Activated CD4-positive, alpha-beta T cell treated with anti-CD3 and anti-CD28 coated beads for 48 hours (primary cell): ENCODE results near the gene PCBP3.
"Not testable (repeated sequence)": the region's sequence is repeated elsewhere in the genome, so short reads cannot be mapped to it uniquely, and the experiment has no call there.

Experiments used
- DNase-seq: peaks from one replicate; pipeline ENCODE4 v3.0.0-alpha.2; 2020

PCBP3 gene

DNA sequence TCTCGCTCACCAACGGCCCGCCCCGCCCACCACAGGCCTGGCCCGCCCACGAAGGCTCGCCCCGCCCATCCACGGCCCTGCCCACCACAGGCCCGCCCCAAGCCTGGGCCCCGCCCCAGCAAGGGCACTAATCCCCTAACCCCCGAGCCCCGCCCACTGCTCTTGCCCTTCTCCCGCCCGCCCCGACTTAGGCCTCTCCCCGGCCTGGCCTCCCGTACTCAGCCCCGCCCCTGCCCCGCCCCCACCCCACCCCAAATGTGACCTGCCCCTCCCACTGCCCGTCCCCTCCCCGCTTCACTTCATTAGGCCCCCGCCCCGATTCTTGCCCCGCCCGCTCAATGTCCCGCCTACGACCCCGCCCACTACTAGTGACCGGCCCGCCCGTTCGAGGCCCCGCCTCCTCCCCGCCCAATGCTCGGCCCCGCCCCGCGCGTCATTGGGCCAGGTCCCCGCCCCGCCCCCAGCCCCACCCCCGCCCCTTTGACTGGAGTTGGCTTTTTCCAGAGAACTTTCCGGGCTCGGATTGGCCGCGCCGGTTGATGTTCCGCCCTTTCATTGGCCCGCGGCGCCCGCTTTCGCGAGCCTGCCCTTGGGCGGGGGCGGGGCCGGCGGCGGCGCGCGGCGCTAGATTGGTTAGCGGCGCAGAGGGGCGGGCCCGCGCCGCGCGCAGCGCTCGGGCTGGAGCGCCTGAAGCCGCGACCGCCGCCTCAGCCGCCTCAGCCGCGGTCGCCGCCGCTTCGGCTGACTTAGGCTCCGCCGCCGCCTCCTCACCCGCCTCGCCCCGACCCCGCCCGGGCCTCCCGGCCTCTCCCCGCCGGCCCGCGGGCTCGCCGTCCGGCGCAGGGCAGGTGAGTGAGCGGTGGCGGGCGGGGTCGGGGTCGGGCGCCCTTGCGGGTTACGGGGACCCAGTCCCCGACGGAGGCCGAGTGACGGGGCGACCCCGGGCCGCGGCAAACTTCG lies at the start of gene PCBP3:
TSS of gene PCBP3 (plus strand) at position 705 of the 960 bp plus-strand sequence. CDS start 206,361 bp downstream, outside the sequence.
- peak; percentile 98 for DNase-seq

DNA sequence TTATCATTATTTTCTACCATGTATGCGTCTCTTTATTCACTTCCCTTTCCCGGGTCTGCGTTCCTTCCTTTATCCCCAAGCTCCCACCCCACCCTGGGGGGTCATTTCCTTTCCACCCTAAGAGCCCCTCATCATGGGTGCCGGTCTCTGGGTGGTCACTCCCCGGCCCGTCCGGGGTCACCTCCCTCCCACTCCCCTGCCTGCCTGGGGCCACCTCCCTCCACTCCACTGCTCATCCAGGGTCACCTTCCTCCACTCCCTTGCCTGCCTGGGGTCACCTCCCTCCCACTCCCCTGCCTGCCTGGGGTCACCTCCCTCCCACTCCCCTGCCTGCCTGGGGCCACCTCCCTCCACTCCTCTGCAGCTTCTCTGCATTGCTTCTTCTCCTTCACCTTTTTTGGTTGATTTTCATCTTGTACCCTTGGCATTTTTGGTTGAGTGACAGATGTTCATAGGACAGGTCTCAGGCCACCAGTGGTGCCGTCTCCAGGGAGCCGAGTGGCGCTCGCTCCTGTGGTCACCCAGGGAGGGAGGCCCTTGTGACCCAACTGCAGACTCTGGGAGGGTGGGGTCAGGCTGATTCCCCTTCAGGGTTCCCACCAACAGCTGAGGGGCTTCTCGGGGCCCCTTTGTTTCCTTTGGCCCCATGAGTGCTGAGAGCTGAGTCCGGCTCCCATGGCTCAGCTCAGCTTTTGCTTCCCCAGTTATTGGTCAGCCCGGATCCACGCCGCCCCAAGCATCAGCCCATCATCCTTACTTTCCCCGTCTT lies 48.6 kb upstream of the PCBP3 start:
- DNase-seq: no peak

DNA sequence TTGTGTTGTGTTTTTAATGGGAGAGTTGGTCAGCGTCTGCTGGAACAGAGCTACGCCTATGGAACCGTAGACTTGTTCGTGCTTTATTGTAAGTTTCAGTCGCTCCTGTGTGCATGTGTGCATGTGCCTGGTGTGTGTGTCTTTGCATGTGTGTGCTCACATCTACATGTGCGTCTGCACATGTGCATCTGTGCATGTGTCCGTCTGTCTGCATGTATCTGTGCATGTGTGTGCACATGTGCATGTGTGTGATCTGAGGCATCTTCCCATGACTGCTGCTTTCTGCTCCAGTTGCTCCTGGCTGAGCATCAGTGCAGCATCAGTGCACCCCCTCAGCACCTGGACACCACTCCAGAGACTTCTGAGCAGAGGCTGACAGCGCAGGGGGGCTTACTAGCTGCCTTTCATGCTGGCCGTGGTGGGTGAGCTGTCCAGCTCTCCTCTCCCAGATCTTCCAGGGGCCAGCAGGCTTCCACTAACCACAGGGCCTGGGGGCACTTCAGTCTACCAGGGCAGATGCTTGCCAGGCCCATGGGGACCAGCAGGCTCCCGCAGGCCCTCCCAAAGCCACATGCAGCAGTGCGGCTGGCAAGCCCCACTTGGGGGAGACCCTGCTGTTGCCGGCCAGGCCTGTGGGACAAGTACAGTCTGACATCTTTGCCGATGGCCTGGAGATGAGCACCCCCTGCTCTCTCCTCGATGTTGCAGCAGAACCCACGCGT lies 47.8 kb upstream of the PCBP3 start:
- DNase-seq: no peak

- DNase-seq: peak; percentile 90
Measured at GRCh38 chr21:45596704-45597318, 46.7 kb upstream of the PCBP3 start.

DNA sequence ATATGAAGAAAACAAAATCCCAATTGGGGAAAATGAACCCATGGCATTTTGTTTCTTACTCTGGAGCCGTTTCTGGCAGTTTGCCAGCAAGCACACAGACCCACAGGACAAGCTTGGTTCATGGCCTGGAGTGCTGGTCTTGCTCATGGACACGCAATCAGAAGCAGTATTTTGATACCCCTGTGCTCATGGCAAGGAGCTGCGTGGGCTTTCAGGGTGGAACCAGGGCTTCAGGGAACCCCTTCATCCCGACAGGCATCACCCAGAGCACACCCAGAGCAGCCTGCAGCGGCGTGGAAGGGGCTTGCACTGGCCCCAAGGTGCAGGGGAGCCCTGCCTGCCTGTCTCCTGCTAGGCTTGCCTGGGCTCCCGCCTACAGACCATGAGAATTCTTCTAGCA lies 45.4 kb upstream of the PCBP3 start:
- DNase-seq: no peak

DNA sequence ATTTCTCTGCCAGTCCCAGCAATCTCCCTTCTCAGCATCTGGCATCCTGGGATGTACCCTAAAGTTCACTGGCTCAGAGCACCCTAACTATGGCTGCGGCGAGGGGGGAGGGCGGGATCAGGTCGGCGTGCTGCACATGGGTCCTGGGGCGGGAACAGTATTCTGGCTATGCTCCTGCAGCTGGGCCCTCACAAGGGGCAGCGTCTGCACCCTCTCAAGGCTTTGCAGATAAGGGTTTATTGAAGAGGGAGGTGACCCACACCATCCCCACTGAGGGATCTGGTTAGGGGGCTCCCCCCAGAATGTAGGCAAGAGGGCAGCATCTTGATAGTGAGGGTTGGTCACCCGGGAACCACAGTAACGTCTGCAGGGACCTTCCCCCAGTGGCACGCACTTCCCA lies 44.9 kb upstream of the PCBP3 start:
- no peak for DNase-seq

DNA sequence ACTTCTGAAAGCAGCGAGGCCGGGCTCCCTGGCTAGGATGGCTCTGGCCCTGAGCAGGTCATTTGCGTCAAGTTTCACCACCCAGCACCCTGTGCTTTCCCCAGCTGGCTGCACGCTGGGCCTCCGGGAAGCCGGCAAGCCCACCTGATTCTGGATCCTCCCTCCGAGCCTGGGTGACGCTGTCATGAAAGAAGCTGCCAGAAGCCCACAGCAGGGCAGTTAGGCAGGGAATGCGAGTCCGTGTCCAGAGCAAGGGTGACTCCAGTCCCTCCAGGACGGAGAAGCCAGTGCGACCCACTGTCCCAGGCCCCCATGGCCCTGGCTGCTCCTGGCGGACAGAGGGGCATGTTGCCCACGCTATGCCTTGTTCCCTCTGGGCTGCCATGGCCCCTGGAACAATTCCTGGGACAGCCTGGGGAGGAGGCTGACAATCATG lies 44.4 kb upstream of the PCBP3 start:
- no peak for DNase-seq

- DNase-seq: no peak
Measured at GRCh38 chr21:45600248-45600647, 43.3 kb upstream of the PCBP3 start.

DNA sequence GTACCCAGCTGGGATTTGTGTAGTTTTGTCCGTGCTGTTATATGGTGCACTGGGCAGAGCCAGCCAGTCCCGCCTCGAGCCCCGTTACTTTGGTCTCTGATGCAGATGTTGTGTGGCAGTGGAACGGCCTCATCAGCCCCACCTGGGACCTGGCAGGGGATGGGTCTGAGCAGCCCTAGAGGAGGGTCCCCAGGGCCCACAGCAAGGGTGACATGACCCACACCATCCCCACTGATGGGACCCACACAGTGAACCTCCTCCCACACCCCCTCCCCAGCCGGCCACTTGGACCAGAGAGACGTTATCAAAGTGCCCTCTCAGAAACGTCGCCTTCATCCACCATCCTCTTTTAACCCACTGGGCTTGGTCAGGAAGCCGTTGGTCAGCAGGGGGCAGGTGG lies 42.0 kb upstream of the PCBP3 start:
- no peak for DNase-seq

- no peak for DNase-seq
Measured at GRCh38 chr21:45602106-45602505, 41.4 kb upstream of the PCBP3 start.

DNA sequence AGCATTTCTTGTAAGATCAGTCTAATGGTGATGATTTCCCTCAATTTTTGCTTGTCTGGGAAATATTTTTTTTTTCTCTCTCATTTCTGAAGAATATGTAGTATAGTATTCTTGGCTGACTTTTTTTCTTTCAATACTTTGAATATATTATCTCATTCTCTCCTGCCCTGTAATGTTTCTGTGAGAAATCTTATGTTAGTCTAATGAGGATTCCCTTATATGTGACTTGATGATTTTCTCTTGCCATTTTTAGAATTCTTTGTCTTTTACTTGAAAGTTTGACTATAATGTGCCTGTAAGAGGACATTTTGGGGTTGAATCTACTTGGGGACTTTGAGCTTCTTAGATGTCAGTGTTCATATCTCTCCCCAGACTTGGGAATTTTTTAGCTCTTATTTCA lies 40.0 kb upstream of the PCBP3 start:
- no peak for DNase-seq

DNA sequence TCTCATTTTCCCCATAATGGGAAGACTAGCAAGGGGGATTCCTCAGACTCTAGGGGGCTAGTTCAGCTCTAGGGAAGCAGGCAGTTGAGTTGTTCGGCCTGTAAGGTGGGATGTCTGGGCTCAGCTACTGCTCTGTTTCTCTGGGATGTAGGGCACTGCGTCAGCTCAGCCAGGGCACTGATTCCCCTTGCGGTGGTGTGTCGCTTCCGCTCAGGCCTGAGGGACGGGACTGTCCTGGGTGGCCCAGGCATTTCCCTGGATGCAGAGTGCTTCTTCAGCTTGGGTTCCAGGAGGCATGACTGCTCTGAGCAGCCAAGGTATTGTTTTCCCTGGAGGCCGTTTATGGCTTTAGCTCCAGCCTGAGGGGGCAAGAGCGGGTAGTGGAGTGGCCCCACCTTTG lies 38.8 kb upstream of the PCBP3 start:
- not testable (repeated sequence) for DNase-seq

- DNase-seq: peak; percentile 73
Measured at GRCh38 chr21:45607021-45607908, 36.3 kb upstream of the PCBP3 start.

GRCh38 chr21:45607909-45608295 lies 35.6 kb upstream of the PCBP3 start:
- no peak for DNase-seq

DNA sequence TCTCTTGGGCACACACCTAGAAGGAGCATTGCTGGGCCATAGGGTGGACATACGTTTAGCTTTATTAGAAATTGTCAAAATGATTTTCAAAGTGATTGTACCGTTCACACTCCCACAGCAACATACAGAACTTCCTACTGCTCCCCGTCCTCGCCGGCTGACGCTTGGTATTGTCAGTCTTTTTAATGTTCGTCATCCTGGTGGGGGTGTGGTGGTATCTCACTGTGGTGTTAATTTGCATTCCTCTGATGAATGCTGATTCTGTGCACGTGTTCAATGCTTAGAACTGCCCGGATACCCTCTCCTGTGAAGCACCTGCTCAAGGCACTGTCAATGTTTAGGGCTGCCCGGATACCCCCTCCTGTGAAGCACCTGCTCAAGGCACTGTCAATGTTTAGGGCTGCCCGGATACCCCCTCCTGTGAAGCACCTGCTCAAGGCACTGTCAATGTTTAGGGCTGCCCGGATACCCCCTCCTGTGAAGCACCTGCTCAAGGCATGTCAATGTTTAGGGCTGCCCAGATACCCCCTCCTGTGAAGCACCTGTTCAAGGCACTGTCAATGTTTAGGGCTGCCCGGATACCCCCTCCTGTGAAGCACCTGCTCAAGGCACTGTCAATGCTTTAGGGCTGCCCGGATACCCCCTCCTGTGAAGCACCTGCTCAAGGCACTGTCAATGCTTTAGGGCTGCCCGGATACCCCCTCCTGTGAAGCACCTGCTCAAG lies 34.6 kb upstream of the PCBP3 start:
- DNase-seq: not testable (repeated sequence)

- not testable (repeated sequence) for DNase-seq
Measured at GRCh38 chr21:45609616-45610015, 33.9 kb upstream of the PCBP3 start.

- no peak for DNase-seq
Measured at GRCh38 chr21:45611296-45611695, 32.2 kb upstream of the PCBP3 start.

- no peak for DNase-seq
Measured at GRCh38 chr21:45611939-45612664, 31.4 kb upstream of the PCBP3 start.

GRCh38 chr21:45612665-45613019 lies 30.9 kb upstream of the PCBP3 start:
- DNase-seq: not testable (repeated sequence)

DNA sequence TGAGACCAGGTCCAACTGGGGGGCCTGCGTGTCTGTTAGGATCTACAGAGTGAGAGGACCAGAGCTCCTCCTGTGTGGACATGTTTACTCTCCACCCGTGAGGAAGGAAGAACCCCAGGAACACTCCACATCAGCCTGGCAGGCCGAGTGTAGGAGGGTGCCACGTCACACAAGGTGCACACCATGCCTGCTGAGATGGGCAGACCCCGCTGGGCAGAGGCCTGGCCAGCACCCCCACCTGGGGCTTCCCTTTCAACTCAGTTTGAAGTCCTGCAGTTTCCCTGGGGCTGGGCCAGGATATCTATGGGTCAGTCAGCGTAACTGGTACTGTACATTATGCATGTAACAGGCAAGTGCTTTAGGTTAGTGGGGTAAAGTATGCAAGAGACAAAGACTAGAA lies 30.1 kb upstream of the PCBP3 start:
- no peak for DNase-seq
